GM10266 (cell line): ENCODE results near the gene ETV5.

Experiments used
- DNase-seq: peaks from one replicate; pipeline ENCODE4 v3.0.0; 2012; ENCODE audit errors: extremely low spot score
- TF ChIP-seq, protein P1 (sequence below): IDR thresholded peaks from 2 replicates; pipeline ENCODE4 v1.5.1; 2012; ENCODE audit warnings: mild to moderate bottlenecking, low read depth; ENCODE audit not compliant: control insufficient read depth, insufficient read depth; ENCODE audit errors: missing control alignments

Gene ETV5

DNA sequence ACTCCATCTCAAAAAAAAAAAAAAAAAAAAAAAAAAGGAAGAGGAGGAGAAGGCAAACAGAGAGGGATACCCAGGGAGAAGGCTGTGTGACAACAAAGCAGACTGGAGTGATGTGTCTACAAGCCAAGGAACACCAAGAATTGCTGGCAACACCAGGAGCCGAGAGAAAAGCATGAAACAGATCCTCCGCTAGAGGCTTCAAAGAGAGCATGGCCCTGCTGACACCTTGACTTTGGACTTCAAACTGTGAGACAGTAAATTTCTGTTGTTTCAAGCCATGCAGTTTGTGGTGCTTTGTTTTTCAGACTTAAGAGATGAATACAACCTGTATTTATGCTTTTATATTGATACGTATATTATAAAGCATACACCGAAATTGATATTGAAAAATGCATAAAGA is 96.8 kb downstream of the ETV5 start:
- no peak for DNase-seq
- TF ChIP-seq, protein P1, sequence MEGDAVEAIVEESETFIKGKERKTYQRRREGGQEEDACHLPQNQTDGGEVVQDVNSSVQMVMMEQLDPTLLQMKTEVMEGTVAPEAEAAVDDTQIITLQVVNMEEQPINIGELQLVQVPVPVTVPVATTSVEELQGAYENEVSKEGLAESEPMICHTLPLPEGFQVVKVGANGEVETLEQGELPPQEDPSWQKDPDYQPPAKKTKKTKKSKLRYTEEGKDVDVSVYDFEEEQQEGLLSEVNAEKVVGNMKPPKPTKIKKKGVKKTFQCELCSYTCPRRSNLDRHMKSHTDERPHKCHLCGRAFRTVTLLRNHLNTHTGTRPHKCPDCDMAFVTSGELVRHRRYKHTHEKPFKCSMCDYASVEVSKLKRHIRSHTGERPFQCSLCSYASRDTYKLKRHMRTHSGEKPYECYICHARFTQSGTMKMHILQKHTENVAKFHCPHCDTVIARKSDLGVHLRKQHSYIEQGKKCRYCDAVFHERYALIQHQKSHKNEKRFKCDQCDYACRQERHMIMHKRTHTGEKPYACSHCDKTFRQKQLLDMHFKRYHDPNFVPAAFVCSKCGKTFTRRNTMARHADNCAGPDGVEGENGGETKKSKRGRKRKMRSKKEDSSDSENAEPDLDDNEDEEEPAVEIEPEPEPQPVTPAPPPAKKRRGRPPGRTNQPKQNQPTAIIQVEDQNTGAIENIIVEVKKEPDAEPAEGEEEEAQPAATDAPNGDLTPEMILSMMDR, result no peak

DNA sequence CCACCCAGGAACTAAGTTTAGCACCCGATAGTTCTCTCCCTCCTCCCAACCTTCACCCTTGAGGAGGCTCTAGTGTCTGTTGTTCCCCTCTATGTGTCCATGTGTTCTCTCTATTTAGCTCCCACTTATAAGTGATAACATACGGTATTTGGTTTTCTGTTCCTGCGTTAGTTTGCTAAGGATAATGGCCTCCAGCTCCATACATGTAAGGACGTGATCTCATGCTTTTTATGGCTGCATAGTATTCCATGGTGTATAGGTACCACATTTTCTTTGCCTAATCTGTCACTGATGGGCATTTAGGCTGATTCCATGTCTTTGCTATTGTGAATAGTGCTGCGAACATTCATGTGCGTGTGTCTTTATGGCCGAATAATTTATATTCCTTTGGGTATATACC is 104.2 kb downstream of the ETV5 start:
- no peak for DNase-seq
- TF ChIP-seq, protein P1, result no peak

DNA sequence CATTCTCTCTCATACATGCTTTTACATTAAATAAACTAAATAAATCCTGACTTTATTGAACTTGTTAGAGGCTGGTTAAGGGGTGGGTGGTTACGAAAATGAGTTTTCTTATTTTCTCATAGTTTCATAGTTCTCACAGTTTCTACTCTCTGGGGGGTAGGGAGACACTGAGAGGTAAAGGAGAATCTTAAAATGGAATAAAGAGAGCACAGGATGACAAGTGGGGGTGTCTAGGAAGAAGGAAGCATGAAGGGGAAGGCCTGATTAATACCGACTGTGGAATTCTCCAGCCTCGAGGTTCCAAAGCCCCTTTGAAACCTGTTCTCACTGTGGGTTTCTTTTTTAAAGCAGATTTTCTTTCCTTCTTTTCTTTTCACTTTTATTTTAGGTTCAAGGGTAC is 104.7 kb downstream of the ETV5 start:
- no peak for DNase-seq
- TF ChIP-seq, protein P1, result no peak

DNA sequence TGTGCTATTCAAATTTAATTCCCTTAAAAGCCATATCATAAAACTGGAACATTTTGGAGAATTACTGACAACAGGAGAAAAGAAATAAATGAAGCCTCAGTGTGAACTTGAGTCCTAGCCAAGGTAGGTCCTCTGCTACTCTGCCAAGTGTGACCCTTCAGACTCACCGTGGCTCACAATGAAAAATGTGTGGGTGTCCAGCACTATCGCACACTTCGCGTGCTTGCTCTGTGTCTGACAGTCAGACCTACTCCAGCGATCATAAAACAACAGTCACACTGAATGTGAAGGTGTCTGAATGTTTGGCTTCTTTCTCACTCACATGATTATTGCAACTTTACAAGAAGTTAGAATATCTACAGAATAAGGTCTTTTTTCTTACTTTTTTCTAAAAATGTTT is 105.3 kb downstream of the ETV5 start:
- peak; percentile 55 for DNase-seq
- TF ChIP-seq, protein P1, result no peak

DNA sequence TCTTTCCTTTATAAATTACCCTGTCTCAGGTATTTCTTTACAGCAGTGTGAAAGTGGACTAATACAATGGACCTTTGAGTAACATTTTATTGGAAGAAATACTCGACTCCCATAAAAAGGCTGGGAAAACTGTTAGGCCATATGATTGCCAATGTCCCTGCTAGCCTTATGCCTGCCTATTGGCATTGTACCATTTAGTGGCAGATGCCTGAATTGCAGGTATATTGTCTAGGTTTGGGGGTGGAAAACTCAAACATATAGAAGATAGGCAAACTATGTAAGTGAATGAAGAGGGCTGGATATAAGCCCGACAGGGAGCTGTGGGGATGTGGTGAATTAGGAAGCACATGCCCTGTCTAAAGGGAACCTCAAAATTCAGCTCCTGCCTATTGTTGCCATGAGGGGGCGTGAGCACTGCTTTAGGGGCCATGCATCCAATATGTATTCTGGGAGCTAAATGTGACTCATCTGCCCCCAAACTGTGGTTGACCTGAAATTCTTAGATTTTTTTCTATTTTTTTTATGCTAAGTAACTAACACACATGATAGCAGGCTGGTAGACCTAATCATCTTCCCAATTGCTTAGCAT is 105.9 kb downstream of the ETV5 start:
- TF ChIP-seq, protein P1, result peak; percentile 48
- peak; percentile 30 for DNase-seq

DNA sequence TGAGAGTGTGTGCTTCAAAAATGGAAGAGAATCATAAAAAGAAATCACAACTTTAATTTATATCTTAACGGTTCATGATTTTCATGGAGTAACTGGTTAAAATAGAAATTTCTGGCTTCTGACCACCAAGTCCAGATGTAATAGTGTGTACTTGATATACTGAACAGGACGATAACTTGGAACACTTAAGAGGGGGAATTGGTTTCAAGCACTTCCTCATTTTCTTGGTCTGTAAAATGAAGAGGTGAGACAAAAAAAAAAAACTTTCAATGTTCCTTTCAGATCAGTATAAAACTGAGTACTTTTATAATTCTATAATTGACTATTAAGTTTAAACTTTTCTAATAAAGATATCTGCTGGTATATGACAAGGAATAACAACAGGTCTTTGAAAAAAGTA is 107.0 kb downstream of the ETV5 start:
- no peak for DNase-seq
- TF ChIP-seq, protein P1, result no peak

DNA sequence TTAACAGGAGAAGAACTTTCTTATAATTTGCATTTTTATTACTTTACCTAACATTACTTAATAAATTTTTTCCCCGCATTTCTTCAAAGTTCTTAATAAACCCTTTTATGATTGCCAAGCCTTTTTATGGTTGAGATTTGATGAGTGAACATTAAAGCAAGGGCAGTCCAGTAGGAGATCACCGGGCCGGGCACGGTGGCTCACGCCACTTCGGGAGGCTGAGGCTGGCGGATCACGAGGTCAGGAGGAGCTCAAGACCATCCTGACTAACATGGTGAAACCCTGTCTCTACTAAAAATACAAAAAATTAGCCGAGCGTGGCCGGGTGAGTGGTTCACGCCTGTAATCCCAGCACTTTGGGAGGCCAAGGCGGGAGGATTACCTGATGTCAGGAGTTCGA is 109.7 kb downstream of the ETV5 start:
- TF ChIP-seq, protein P1, result no peak

More for the DNA sequence above, 109.7 kb downstream of the ETV5 start:
- DNase-seq, result no peak
